Stimulated activated effector memory CD8-positive, alpha-beta T cell treated with anti-CD3 and anti-CD28 coated beads, Interleukin-12 subunit alpha, Interleukin-12 subunit beta, amount 100 ng/mL, for 72 hours (primary cell): ENCODE measurements around the gene NPRL2.

Experiments
- ATAC-seq: fragments of 150-1000 bp; cut with Tn5 transposase; 2 replicates; pipeline ENCODE4 v1.10.0; 2021
- DNase-seq, 2 donors: peaks; one replicate each; pipeline ENCODE4 v3.0.0; 2021 to 2022; ENCODE audit warnings: low spot score in 2 of 2
- H3K27ac Mint-ChIP-seq: one replicate; pipeline ENCODE4 v1.8.0; 2022; ENCODE audit warnings: mild to moderate bottlenecking, mixed read lengths
- H3K36me3 Mint-ChIP-seq: one replicate; pipeline ENCODE4 v1.8.0; 2022; ENCODE audit warnings: mild to moderate bottlenecking, mixed read lengths
- H3K4me1 Mint-ChIP-seq: one replicate; pipeline ENCODE4 v1.8.0; 2022; ENCODE audit warnings: mixed read lengths
- H3K4me3 Mint-ChIP-seq: one replicate; pipeline ENCODE4 v1.8.0; 2022; ENCODE audit warnings: mild to moderate bottlenecking, mixed read lengths
- H3K9me3 Mint-ChIP-seq: one replicate; pipeline ENCODE4 v1.8.0; 2022; ENCODE audit warnings: mixed read lengths

The NPRL2 gene

DNA sequence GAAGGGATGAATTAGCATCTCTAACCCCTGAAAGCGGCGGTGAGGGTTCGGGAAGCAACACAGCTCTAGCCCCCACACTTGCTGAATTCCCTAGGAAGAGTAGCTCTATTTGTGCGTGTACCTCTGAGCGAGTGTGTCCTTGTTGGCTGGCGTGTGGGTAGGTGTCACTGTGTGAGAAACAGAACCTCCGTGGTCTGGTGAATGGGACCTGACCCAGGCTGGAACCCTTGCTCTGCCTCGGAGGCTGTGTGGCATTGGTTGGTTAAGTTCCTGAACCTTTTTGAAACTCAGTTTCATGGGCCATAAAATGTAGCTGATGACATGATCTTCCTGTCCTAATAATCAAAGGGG lies 9.2 kb upstream of the NPRL2 start:
- ATAC-seq (peak; percentile 40), DNase-seq (no peak)
- H3K4me3 Mint-ChIP-seq: peak overlapping the region; percentile 96
- peak overlapping the region; percentile 97 for H3K27ac Mint-ChIP-seq
- H3K4me1 Mint-ChIP-seq: peaks cover 59% of the 10 kb centered on the region
- H3K36me3 Mint-ChIP-seq: peaks cover 31% of the 10 kb centered on the region
- H3K9me3 Mint-ChIP-seq: no peaks in the 10 kb centered on the region

DNA sequence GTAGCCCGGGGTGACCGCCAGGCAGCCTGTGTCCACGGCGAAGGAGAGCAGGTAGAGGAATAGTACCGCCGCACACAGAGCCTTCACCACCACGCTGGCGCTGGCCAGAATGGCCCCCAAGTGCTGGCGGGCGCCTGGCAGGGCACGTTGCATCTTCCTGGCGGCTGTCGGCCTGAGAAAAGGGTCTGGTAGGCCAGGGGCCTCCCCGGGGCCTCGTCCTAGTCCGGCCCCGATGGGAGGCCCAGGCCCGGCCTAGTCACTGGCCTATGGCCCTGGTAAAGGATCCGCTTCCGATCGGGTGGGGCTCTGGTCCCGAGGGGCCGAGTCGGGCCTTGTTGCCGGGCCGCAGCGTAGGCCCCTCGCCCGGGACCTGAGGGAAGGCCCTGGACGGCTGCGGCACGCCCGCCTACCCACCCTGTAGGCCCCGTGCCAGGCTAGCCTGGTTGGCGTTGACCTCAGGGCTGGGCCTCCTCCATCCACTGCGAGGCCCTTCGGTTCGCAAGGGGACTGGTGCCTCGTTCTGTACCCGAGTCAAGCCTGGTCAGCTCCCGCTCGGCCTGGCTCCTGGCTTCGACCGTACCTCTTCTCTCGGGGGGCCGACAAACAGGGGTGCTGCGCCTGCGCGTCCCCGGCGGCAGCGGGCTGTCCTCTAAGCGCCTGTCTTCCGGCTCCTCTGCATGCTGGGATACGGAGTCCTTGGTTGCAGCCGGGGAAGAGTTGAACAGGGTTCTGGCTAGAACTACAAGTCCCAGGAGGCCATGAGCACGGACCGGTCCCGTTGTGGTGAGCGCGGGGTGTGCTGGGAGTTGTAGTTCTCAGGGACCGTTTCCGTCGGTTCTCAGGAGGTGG lies 8.6 kb upstream of the NPRL2 start, which contains the start of gene TMEM115:
TMEM115 (minus strand) TSS at position 611 of the 849 bp plus-strand sequence; CDS start at position 153, 458 bp downstream.
- H3K9me3 Mint-ChIP-seq: no peaks in the 10 kb centered on the region
- H3K27ac Mint-ChIP-seq: peak within 1 kb of the TSS; percentile 97
- H3K36me3 Mint-ChIP-seq: peaks cover 37% of the 10 kb centered on the region
- peak; percentile 75 to 95 for DNase-seq
- peaks cover 57% of the 10 kb centered on the region for H3K4me1 Mint-ChIP-seq
- ATAC-seq: peak; percentile 100
- H3K4me3 Mint-ChIP-seq: peak within 1 kb of the TSS; percentile 96

DNA sequence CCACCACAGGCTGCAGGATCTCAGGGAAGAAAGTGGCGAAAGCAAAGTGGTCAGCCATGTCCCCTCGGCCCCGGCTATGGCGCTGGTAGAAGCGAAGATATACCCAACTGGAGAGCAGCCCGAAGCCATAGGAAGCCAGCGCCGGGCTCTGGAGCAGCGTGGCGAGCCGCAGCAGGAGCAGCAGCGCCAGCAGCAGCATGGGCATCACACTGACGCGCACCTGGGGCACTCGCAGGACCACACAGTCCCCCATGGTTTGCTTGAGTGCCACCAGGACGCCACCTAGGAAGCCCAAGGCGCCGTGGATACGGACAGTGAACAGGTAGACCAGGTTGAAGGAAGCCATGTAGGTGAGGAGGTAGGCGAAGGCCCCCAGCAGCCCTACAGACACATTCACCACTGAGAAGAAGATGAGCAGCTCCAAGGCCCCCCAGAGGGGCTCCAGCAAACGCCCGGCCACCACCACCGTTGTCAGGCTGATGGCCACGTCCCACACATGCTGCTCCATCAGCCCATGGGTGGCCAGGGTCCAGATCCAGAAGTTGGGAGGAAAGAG lies 7.9 kb upstream of the NPRL2 start:
- H3K27ac Mint-ChIP-seq: peak overlapping the region; percentile 97
- no peaks in the 10 kb centered on the region for H3K9me3 Mint-ChIP-seq
- peaks cover 44% of the 10 kb centered on the region for H3K36me3 Mint-ChIP-seq
- ATAC-seq (no peak), DNase-seq (no peak)
- H3K4me3 Mint-ChIP-seq: peak overlapping the region; percentile 96
- H3K4me1 Mint-ChIP-seq: peaks cover 57% of the 10 kb centered on the region

DNA sequence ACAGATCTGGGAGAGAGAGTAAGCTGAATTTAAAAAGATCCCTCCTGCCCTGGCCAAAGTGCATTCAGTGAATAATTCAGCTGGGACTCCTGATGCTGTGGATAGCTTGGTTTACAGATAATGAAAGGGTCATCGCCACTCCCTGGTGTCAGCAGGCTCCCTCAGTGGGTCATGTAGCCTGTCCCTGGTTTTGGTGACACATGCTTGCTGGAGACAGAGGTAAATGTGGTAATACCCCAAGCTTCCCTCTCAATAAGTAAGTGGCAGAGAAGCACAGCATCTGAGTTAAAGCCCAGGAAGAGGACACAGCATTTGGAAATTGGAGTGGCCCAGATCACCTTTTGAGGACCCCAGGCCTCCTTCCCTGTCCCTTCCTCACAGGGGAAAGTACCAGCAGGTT lies 6.9 kb upstream of the NPRL2 start:
- Mint-ChIP-seq H3K4me1 (peaks cover 57% of the 10 kb centered on the region), H3K9me3 (no peaks in the 10 kb centered on the region), H3K36me3 (peaks cover 53% of the 10 kb centered on the region), H3K27ac (peak overlapping the region; percentile 97), H3K4me3 (peak overlapping the region; percentile 96)
- ATAC-seq (no peak), DNase-seq (no peak)

DNA sequence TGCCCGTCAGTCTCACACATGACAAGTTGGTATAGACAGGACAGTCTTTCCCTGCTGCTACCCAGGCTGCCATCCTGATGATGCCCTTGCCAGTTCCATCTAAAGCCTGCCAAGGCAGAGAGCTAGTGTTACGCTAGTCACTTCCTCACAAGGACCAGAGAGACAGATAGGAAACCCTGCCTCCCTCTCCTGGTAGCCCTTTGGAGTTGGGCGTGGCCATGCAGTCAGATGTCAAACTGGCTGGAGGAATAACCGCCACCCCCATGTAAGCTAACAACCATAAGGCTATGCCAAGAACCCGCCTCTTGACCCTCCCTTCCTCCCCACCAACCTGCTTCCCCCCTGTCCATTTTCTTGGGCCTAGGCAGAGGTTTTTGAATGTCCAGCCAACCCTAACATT lies 6.0 kb upstream of the NPRL2 start:
- Mint-ChIP-seq H3K36me3 (peaks cover 63% of the 10 kb centered on the region), H3K4me1 (peaks cover 63% of the 10 kb centered on the region), H3K27ac (peak overlapping the region; percentile 97)

DNA sequence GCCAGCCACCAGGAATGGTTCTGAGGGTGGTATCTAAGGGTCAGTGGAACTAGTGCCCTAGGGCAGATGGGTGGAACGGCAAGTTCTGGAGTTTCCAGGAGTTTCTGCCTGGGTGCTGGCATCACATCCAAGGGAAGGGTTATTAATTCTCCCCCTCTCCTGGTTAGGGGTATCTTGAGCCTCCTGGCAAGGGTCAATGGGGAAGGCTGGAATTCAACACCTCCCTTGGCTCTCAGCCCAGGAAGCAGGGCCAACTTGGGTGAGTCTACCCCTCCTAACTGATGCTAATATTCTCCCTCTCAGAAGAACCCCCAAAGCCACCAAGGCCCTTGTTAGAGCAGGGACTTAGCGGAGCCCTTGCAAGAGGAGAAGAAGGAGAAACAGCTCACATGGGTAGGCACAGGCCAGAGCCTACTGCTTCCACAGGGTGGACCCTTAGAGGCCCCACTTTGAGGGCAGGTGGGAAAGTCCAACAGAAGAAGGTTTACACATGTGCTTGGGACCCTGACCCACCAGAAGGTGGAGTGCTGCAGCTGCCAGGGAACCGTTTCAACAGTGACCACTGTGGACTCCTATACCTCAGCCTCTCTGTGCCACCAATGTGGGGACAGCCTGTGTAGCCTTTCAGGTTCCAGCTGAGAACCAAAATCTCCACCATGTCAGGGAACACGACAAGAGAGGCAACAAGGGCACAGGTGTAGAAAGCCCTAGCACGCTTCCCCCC lies 5.4 kb upstream of the NPRL2 start:
- Mint-ChIP-seq H3K27ac (peak overlapping the region; percentile 71), H3K4me3 (peak overlapping the region; percentile 96), H3K36me3 (peaks cover 68% of the 10 kb centered on the region), H3K9me3 (no peaks in the 10 kb centered on the region), H3K4me1 (peaks cover 69% of the 10 kb centered on the region)
- ATAC-seq (no peak), DNase-seq (no peak)

More for the DNA sequence above, 6.0 kb upstream of the NPRL2 start:
- H3K4me3 Mint-ChIP-seq: peak overlapping the region; percentile 96
- ATAC-seq (no peak), DNase-seq (no peak)
- H3K9me3 Mint-ChIP-seq: no peaks in the 10 kb centered on the region

DNA sequence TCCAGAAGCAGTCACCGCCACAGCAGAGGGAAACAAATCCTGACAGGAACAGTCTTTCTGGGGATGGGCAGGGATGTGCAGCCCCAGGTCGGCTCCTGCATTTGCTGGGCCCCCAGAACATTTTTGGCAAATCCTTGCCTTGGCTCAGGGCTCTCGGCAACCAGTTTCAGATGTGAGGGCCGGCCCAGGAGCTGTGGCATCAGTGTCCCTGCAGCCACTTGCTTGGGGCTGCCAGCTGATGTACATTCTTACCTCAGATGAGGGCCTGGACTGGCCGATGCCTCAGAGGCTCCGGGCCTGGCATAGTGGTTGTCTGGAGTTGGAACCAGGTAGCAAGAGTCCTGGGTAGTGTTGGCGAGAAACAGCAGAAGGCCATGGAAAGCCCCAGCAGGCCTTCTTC lies 4.3 kb upstream of the NPRL2 start:
- Mint-ChIP-seq H3K4me3 (no peak overlapping the region), H3K27ac (peak overlapping the region; percentile 71), H3K36me3 (peaks cover 80% of the 10 kb centered on the region), H3K9me3 (no peaks in the 10 kb centered on the region), H3K4me1 (peaks cover 74% of the 10 kb centered on the region)
- no peak for ATAC-seq
- no peak for DNase-seq

DNA sequence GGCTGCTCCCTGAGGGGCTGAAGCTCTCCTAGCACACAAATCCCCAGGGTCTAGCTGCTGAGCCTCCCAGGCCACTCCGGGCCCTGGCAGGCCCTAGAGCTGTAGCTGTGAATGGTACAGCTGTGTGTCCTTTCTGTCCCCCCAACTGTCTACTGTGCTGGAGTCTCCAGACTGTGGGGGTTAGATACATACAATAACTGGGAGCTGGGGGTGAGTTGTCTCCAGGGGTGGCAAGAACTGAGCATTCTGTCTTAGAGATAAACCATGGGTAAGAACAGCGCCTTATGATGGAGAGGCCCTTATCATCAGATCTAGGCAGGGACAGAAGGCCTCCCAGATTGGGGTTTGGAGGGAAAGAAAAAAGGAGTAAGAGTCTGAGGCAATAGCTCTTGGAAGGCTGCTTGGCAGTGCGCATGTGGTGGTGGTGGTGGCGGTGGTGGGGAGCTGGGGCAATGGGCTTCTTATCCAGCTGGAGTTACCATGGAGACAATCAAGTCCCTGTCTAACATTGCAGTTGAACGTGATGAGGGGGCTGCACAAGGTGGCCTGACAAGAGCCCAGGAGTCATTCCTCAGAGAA lies 3.7 kb upstream of the NPRL2 start:
- no peak for DNase-seq
- H3K27ac Mint-ChIP-seq: peak overlapping the region; percentile 2
- H3K36me3 Mint-ChIP-seq: peaks cover 81% of the 10 kb centered on the region
- no peak for ATAC-seq
- no peak overlapping the region for H3K4me3 Mint-ChIP-seq
- H3K4me1 Mint-ChIP-seq: peaks cover 73% of the 10 kb centered on the region
- H3K9me3 Mint-ChIP-seq: no peaks in the 10 kb centered on the region

DNA sequence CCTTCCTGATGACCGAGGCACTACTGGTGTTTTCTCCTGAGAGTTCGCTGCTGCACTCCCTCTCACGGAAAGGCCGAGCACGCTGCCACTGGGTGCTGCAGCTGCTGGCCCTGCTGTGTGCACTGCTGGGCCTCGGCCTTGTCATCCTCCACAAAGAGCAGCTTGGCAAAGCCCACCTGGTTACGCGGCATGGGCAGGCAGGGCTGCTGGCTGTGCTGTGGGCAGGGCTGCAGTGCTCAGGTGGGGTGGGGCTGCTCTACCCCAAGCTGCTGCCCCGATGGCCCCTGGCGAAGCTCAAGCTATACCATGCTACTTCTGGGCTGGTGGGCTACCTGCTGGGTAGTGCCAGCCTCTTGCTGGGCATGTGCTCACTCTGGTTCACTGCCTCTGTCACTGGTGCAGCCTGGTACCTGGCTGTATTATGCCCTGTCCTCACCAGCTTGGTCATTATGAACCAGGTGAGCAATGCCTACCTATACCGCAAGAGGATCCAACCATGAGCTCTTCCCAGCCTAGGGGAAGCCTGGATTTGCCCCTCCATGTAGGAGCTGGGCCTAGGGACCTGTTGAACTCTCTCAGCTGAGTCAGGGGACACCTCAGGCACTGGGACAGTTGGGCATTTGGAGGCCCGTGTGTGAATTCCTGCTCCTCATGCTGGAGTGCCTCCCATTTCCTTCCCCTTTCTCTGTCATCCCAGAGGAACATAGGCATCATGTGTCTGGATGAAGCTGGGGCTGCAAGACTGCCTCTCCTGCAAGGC lies 2.9 kb upstream of the NPRL2 start:
- ATAC-seq: no peak
- peaks cover 76% of the 10 kb centered on the region for H3K4me1 Mint-ChIP-seq
- no peaks in the 10 kb centered on the region for H3K9me3 Mint-ChIP-seq
- H3K4me3 Mint-ChIP-seq: no peak overlapping the region
- no peak for DNase-seq
- H3K27ac Mint-ChIP-seq: peak overlapping the region; percentile 58
- H3K36me3 Mint-ChIP-seq: peaks cover 83% of the 10 kb centered on the region

DNA sequence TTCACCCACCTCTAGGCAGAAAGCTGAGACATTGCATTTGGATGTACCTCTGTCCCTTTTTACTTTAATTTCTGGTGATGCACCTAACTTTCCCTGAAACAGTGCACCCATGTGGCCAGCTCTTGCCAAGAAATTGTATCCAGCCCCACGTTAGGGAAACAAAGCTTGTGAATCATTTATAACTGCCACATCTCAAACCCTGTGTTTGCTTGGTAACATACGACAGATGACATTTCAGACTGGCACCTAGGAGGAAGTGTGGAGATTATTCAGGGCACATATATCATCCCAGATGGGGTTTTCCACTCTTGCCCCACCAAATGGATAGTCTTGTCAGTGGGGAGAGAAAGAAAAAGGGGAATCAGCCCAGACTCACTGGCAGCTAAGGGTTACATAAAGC lies 2.2 kb upstream of the NPRL2 start:
- Mint-ChIP-seq H3K9me3 (no peaks in the 10 kb centered on the region), H3K4me3 (no peak overlapping the region), H3K4me1 (peaks cover 76% of the 10 kb centered on the region), H3K27ac (peak overlapping the region; percentile 58), H3K36me3 (peaks cover 83% of the 10 kb centered on the region)
- no peak for ATAC-seq
- no peak for DNase-seq

DNA sequence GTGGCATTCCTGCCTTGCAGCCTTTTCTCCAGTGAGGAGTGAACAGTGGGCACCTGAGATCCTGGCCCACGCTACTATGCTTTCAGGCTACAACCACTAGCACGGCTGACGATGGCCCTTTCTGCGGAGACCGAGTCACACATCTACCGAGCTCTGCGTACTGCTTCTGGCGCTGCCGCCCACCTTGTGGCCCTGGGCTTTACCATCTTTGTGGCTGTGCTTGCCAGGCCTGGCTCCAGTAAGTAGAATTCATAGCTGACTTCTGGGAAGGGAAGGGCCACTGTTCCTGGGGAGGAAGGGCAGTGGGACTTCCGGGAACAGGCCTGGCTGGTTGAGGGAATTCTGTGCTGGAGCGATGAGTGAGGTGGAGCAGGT lies 735 bp upstream of the NPRL2 start:
- no peak for DNase-seq
- peaks cover 72% of the 10 kb centered on the region for H3K4me1 Mint-ChIP-seq
- H3K4me3 Mint-ChIP-seq: peak overlapping the region; percentile 99
- ATAC-seq: peak; percentile 22
- peak overlapping the region; percentile 98 for H3K27ac Mint-ChIP-seq
- H3K36me3 Mint-ChIP-seq: peaks cover 87% of the 10 kb centered on the region
- no peaks in the 10 kb centered on the region for H3K9me3 Mint-ChIP-seq

DNA sequence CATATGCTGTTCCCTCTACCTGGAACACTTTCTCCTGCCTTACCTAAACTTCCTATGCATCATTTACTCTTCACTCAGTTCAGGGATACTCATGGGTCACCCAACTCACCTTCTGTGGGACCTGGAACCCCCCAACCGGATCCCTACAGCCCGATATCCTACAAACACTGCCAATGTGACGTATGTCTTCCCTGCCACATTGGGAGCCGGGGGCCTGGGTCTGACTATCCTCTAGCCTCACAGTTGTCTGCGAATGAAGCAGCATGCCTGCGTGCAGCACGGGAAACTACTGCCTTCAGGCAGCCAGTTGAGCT lies 405 bp downstream of the NPRL2 start:
- ATAC-seq (no peak), DNase-seq (no peak)
- Mint-ChIP-seq H3K36me3 (peaks cover 87% of the 10 kb centered on the region), H3K27ac (peak overlapping the region; percentile 98), H3K4me1 (peaks cover 72% of the 10 kb centered on the region), H3K4me3 (peak overlapping the region; percentile 99), H3K9me3 (no peaks in the 10 kb centered on the region)

DNA sequence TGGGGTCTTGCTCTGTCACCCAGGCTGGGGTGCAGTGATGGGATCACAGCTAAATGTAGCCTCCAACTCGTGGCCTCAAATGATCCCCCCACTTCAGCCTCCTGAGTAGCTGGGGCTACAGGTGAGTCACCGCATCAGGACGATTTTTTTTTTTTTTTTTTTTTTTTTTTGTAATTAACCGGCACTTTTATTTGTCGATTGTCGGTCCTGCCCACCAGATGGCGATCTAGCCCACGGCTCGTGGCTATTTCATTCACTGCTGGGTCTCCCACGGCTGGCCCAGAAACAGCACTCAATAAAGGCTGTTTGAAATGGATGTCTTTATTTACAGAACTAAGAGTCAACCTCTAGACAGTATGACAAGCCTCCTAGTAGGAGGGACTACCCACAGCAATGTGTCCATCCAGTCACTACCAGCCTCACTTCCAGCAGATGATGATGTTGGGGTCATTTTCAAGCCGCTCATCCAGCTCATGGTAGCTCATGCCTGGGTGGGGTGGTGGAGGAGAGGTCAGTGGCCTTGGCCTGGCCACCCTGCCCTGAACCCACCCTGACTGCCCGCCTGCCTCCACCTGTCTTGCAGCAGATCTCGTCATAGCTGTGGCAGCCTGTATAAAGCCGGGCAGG lies 3.3 kb downstream of the NPRL2 start:
- ATAC-seq (peak; percentile 5), DNase-seq (peak; percentile 51 to 80)
- H3K4me3 Mint-ChIP-seq: no peak overlapping the region
- no peaks in the 10 kb centered on the region for H3K9me3 Mint-ChIP-seq
- H3K36me3 Mint-ChIP-seq: peaks cover 59% of the 10 kb centered on the region
- no peak overlapping the region for H3K27ac Mint-ChIP-seq
- peaks cover 81% of the 10 kb centered on the region for H3K4me1 Mint-ChIP-seq

DNA sequence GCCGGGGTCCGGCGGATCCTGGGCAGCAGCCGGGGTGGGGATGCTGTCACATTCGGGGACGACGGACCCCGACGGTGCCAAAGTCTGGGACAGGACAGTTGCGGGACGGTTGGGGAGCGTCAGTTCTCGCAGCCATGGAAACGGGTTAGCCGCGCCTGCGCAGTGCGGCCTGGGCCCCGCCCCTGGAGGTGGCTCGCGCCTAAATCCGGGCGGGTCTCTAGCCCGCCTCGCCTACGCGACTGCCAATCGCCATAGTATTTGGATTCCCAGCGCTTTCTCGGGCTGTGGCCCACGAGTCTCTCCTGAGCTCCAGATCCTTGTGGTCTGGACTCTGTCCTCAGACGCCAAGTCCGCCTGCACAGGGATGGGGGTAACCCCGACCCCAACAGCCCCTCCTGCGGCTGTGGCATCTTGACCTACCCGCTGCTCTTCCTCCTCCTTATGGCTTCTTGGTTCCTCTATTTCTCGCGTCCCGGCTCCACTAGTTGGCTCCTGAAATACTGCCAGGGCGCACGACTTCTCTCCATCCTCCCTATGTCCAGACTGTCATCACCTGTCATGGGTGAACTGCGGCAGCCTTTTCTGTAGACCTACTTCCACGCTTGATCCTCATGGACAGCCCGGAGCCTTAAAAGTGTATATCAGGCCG lies 4.9 kb downstream of the NPRL2 start, which contains the start of gene ZMYND10:
ZMYND10 (minus strand) TSS at position 147 of the 649 bp plus-strand sequence. CDS start 153 bp downstream, outside the sequence.
- ATAC-seq (peak; percentile 8), DNase-seq (peak; percentile 64 to 84)
- peak within 1 kb of the TSS; percentile 68 for H3K4me3 Mint-ChIP-seq
- H3K9me3 Mint-ChIP-seq: no peaks in the 10 kb centered on the region
- H3K36me3 Mint-ChIP-seq: peaks cover 48% of the 10 kb centered on the region
- H3K4me1 Mint-ChIP-seq: peaks cover 76% of the 10 kb centered on the region
- no peak within 1 kb of the TSS for H3K27ac Mint-ChIP-seq
